ENCODE measurements around the gene SLC30A2.
"Not testable (repeated sequence)": the region's sequence is repeated elsewhere in the genome, so short reads cannot be mapped to it uniquely, and the experiment has no call there.

Gene SLC30A2, protein sequence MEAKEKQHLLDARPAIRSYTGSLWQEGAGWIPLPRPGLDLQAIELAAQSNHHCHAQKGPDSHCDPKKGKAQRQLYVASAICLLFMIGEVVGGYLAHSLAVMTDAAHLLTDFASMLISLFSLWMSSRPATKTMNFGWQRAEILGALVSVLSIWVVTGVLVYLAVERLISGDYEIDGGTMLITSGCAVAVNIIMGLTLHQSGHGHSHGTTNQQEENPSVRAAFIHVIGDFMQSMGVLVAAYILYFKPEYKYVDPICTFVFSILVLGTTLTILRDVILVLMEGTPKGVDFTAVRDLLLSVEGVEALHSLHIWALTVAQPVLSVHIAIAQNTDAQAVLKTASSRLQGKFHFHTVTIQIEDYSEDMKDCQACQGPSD

DNA sequence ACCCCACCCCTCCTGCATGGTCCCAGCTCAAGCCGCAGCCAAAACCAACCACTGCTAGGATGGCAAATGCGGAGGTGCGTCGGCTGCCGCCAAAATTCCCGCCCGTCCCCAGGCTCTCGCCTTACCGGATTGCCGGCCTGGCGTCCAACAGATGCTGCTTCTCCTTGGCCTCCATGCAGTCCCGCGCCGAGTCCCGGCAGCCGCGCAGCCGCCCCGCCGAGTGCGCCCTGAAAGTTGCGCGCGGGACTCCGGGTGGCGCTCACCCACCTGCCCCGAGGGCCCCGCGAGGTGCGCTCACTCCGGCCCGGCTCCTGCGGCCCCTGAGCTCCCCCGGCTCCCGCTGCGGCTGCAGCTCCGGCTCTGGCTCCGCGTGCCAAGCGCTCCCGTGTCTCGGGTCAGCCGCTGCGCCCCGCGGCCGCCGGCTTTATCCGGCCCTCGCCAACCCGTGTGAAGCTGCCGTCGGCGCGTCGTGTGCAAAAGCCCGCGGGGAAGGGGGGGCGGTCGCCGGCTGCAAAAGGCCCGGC is at the start of gene SLC30A2:
Gene SLC30A2 (minus strand): TSS at position 397 of the 524 bp plus-strand sequence. CDS start 222 bp downstream, at position 175.
- no peak for DNase-seq

DNA sequence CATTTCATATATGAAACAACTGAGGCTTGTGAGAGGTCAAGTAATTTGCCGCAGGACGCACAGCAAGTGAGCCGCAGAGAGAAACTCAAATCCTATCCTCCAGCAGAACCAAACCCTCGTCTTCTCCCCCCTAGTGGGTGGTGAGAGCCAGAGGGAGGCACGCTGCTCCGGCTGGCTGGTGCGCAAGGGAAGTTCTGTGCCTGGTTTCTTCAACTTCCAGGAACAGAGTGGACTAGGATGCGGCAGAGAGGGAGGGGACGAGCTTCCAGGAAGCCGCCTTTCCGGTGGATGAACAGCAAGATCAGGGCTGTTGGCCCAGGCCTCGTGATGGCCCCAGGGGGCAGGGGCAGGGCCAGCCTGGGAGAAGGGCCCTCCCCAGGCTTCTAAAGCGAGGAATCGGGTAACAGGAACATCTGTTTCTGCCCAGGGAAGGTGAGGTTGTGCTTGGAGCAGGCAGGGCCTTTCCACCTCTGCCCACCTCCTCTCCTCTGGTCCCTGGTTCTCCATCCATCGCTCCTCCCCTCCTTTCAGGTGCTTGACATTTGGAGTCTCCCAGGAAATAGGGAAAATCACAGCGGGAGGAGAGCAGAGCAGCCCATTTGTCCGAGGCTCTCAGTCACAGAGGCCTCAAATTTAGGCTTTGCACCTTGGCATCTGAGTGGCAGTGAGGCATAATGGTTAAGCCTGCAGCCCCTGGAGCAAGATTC is 48.9 kb upstream of the SLC30A2 start:
- no peak for DNase-seq

DNA sequence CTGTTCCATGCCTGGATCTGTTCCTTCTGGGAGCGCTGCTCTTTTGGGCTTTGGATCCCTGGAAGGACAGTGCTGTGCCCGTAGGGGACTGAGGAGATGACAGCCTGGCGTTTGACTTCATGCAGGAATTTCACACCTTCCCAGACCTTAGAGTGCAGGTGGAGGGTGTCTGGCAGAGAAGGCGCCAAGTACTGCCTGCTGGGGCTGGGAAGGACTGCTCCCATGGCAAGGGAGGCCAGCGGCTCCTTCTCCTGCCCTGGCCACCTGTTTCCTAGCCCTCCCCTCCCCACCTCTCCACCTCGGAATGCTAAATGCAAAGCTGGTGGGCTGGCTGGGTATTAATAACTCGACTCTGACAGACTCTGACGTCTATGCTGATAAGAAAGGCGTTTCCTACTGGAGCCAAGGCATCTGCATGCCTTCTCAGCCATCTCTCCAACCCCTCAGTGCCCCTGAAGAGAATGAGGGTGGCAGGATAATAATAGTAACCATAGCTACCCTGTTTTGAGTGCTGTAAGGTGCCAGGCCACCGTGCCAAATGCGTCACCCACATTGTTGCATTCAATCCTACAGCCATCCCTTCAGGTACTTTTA is 48.3 kb upstream of the SLC30A2 start:
- DNase-seq, result no peak

DNA sequence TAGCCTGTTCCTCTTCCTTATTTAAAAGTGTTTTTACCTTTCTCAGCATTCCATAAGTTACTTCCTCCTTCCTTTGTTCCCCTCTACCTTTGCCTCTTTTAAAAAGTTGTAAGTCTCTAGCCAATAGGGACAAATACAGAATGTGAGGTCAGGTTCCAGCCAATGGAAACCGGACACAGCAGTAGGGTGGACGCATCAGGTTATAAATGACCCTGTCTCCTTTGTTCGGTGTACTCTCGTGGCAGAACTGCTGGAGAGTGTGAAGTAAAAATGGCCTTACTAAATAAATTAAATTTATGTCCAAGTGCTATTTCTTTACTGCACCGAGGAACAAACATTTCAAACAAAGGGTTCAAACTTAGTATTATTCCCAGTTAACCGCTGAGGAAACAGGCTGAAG is 47.7 kb upstream of the SLC30A2 start:
- not testable (repeated sequence) for DNase-seq

DNA sequence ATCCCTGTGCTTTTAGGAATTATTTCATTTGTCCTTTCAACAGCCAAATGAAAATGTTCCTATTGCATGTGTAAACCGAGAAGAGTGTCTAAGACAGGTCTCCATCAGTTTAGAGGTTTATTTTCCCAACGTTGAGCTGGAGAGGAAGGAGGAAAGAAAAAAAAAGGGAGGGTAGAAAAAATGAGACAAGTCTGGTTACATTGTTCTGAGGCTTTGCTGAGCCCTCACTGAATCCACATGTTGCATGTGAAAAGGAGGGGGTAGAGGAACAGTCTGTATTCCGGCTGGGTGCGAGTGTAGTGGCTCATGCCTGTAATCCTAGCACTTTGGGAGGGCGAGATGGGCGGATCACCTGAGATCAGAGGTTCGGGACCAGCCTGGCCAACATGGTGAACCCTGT is 46.5 kb upstream of the SLC30A2 start:
- no peak for DNase-seq

DNA sequence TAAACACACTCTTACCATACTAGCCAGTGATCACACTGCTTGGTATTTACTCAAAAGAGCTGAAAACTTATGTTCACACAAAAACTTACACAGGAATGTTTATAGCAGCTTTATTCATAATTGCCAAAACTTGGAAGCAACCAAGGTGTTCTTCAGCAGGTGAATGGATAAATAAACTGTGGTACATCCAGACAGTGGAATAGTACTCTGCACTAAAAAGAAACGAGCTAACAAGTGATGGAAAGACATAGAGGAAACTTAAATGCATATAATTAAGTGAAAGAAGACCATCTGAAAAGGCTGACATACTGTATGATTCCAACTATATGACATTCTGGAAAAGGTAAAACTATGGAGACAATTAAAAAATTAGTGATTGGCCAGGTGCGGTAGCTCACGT is 45.0 kb upstream of the SLC30A2 start:
- DNase-seq, result no peak

DNA sequence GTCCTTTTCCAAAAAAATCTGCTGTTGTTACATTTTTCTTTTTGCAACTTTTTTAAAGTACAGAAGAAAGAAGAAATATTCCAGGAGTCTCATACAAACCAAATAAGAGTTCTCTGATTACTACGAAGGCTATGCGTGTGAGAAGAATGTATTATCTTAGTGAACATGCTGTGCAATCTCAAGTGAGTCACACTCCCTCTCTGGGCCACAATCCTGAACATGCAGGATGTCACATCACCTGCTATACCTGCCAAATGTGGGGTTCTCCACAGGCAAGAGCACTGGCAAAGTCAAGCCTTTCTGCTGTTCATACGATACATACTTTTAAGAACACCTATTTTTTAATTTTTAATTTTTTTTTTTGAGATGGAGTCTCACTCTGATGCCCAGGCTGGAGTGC is 43.2 kb upstream of the SLC30A2 start:
- DNase-seq, result no peak

DNA sequence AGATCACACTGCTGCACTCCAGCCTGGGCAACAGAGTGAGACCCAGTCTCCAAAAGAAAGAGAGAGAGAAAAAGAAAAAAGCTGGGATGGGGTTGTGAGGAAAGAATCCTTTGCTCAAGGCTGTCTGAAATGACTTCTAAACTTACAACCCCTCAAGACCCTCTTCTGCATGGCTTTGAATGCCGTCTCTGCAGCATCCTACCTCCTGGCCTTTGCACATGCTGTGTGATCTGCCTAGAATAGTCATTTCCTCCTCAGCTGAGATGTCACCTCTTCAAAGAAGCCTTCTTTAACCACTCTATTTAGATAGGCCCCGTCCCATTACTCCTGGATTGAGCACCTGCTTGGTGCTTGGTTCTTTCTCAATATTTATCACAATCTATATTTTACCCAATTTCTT is 38.9 kb upstream of the SLC30A2 start:
- no peak for DNase-seq

DNA sequence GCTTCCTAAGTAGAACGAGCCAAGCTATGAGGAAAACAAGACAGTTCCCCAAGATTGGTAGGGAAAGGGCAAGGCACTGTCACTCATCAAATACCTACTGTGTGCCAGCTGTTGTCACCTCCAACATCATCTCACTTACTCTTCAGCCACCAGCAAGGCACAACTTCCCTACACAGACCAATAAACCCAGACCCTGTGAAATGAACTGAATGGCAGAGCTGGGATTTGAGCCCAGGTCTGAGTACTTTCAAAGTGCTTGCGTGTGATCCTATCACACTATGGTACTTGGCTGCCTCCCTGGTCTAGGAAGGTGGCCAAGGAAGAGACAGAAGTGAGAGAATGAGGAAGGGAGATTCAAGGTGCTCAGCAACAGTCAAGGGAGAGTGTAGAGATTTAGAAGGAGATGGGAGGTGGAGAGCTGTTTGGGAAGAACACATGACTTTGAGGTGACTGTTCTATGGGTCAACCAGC is 38.2 kb upstream of the SLC30A2 start:
- DNase-seq, result no peak

DNA sequence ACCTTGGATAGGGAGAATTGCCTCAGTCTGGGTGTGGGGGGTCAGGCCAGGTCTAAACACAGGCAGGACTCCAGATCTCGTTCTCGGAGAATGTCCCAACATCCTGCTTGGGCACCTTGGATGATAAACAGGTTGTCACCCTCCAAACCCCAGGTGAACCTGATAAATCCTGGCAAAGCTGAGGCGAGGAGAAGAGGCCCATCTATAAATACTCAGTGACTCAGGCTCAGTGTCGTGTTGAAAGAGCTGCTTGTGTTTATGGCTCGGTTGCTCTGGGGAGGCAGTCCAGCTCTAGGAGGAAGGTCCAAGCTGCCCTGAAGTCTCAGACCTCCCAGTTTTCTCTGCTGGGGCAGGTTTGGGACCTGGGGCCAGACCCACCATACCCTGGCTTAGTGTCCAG is 37.3 kb upstream of the SLC30A2 start:
- DNase-seq, result no peak

DNA sequence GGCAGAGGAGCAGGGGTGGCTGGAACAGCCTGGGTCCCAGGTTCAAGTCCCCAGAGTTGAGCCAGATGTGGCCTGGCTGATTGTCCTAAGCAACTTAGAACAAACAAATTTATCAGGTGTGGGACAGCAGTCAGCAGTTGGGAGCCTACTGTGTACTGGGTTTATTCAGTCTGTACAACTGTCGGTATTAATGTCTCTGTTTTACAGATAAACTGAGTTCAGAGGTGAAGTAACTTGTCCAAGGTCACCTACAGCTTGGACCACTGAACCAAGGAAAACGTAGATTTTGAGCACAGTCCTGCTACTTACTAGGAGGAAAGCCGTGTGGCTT is 36.1 kb upstream of the SLC30A2 start:
- DNase-seq, result no peak

DNA sequence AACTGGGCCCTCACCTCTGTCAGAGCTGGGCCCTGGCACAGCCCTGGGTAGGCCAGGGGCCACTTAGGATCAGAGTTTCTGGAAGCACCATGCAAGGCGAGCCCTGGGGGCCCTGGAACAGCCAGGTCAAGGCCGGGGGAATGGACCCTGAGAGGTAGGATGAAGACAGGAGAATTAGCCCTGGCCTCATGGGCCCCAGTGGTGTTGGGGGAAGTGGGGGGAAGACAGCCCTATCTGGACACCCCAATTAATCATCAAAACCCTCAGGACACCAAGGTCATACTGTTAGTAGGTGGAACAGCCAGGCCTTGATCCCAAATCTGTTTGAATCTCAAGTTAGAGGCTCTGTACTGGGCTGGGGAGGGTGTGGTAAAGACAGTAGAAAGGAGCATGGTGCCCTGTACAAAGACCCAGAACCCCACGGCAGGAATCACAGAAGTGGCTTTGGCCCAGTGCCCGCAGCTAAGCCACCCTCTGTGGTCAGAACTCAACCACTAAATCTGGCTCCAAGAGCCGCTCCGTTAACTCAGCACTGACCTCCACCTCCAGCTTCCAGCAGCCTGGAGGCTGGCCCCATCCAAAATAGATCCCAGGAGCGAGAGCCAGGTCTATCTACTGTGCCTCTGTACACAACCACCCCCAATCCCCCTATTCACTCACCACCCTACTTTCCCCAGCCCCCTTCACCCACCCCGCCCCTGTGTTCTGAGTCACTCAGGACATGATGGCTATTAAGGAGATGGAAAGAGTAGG is 35.5 kb upstream of the SLC30A2 start:
- DNase-seq, result no peak

DNA sequence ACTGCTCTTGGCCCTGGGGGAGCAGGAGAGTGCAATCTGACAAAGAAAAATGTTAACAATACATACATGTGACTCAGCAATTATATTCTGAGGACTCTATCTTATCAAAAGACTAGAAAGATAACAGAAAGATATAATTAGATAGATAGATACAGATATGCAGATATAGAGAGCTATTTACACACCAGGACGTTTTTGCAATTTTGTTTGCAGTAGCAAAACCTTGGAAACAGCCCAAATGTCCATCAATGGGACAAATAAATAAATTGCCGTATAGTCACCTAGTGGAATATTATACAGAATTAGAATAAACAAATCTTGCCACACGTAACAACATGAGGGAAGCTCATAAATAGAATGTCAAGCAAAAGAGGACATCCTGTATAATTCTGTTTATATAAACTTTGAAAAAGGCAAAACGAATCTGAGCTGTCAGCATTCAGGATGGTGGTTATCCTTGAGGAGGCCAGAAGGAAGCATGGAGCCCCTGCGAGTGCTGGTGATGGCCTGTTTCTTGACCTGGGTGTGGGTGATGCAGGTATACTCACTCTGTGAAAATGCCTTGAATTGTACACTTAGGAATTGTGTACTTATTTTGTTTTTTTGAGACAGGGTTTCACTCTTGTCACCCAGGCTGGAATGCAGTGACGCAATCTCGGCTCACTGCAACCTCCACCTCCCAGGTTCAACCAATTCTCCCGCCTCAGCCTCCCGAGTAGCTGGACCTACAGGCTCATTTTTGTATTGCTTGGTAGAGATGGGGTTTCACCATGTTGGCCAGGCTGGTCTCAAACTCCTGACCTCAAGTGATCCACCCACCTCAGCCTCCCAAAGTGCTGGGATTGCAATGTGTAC is 34.3 kb upstream of the SLC30A2 start:
- no peak for DNase-seq

DNA sequence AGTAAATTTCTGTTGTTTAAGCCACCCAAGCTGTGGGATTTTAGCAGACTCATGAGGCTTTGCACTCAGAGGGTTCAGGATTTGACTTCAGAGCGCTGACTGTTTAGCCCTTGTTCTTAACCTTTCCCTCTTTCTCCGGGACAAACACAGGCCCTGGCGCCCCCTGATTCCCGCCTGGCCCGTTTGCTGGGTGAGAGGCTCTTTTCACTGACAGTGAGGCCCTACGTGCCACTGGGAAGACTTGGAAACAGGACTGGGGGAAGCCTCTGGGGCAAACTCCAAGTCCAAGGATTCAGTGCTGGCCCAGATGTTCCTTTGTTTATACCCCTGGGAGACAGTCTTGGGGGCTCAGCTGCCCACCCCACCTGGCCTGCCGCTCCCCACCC is 33.3 kb upstream of the SLC30A2 start:
- DNase-seq, result no peak

DNA sequence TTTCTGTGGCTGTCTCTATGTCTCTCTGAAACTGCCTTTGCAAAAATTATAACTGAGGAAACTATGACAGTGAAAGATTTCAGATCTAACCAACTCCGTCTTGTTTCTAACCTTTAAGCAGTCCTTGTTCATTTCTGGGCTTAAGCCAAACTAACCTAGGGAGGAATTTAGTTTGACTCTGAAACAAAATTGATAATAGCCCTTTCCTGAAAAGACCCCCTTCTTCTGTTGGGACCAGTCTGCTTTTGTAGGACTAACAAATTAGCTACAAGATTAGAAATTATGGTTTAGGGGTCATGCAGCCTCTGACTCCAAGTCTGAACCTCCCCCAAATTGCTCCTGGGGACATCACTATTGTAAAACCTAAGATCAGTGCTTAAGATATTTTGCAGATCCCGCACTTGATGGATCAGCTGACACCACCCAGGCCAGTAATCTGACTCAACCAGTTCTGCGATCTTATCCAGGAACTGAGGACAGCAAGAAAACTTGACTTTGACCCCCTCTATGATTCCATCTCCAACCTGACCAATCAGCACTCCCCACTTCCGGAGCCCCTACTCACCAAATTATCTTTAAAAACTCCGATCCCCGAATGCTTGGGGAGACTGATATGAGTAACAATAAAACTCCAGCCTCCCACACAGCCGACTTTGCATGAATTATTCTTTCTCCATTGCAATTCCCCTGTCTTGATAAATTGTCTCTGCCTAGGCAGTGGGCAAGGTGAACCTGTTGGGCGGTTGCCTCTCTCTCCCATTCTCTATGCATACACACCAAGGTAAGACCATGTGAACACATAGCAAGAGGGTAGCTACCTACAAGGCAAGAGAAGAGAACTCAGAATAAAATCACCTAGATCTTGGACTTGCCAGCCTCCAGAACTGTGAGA is 32.6 kb upstream of the SLC30A2 start:
- DNase-seq, result no peak

DNA sequence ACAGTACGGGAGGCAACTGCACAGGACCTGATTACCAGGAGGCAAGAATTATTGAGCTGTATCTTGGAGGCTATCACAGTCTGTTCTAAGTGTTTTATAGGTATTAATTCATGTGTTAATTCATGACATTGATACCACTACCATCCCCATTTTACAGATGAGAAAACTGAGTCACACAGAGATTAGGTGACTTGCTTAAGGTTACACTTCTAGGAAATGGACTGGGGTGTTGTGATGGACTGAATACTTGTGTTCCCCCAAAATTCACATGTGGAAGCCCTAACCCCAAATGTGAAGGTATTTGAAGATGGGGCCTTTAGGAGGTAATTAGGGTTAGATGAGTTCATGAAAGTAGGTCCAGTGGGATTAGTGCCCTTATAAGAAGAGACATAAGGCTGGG is 31.6 kb upstream of the SLC30A2 start:
- DNase-seq, result no peak

DNA sequence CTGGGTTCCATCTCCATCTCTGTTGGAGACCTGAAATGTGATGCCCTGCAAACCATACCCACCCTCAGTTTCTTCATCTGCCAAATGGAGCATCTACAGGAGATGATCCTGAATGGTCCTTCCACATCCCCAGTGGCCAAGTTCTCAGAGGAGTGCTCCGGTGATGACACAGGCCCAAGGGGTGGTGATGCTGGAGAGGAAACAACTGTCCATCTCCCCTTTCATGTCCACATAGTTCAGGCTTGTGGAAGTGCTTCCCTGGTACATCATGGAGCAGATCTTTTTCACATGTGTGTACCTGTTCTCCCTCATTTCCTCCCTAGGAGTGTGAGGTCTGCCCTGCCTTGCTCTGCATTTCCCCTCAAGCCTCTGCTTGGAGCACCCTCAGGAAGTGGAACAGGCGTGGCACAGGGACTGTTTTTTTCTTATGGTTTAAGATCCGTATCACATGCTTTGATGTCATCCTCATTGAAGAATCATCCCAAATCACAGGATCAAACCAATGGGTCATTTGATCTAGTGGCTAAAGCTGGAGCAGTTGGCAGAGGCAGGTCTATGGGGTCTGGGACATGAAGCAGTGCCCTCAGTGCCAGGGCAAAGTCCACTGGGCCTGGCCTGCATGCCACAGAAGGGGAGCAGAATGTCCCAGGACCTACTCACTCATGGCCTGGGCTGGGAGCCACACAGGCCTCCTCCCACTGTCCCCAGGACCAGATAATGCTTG is 29.7 kb upstream of the SLC30A2 start:
- DNase-seq, result no peak

DNA sequence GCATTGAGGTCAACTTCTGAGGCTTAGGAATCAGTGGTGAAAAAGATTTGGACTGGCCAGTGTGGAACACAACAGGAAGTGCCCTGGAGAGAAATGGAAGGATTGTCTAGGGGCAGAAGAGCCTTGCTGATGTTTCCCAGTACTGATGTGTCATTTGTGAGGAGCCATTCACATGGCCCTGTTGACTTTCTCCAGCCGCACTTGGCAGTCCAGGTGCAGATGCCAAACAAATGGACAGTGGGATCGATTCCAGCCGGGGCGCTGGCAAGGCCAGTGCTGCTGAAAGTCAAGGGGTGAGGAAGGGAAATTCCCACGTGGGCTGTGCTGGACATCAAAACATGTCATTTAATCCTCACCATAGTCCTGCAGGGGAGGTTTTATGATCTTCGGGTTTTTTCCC is 26.4 kb upstream of the SLC30A2 start:
- no peak for DNase-seq

DNA sequence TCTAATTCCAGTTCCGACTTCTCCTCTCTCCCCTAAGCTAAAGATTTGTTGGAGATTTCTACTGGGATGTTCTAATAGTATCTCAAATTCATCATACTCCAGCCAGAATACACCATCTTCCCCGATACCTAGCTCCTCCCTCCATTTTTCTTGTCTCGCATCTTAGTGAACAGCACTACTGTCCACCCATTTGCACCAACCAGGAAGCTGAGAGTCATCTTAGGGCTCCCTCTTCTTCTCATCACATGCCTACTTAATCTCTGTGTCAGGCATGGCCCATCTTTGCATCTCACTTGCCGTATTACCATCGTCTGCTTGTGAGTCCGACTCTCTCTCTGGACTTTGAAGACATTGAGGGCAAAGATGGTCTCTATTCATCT is 25.0 kb upstream of the SLC30A2 start:
- DNase-seq, result no peak

DNA sequence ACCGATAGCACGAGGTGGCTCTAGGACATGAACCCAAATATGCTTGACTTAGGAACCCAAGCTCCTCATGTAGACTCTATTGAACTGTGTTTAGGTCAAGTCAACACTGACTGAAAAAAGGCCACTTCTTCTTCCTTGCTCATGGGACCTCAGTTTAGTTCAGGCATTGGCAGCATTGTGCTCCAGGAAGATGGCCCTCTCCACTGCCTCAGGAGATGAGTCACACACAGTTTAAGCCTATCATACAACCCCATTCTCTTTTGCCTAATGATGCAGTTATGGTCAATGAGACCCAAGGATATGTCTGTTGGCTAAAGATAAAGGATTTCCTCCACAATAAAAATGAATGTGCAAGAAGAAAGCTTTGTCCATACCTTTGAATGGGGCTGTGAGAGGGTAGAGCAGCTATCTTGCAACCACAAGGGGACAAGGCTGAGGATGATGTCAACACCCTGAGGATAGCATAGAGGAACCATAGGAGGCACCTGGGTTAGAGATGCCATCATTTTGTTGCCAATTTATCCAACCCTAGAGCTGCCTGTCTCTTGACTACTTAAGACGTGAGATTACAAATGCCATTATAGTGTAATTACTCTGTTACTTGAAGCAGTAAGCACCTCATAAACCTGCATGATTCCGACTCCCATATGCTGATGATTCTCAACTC is 24.5 kb upstream of the SLC30A2 start:
- DNase-seq, result no peak
